Measurements from ENCODE around the gene ESD.

The ESD gene

DNA sequence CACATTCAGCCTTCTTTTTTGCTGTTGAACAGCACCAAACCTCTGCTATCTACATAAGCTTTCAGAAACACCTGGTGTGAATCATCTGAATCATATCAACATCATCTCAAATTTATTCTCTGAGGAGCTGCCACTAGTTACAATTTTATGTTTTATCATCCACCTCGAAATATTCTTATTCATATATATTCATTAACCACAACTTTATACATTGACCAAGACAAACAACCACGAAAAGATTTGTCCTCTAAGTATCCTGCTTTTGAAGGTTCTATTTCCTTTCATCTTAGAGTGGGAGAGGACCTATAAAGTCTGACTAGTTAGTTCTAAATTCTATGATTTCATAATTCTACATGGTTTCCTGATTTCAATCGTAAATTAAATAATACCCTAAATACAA, 18.9 kb downstream of the ESD start:
- TF ChIP-seq, protein P1, sequence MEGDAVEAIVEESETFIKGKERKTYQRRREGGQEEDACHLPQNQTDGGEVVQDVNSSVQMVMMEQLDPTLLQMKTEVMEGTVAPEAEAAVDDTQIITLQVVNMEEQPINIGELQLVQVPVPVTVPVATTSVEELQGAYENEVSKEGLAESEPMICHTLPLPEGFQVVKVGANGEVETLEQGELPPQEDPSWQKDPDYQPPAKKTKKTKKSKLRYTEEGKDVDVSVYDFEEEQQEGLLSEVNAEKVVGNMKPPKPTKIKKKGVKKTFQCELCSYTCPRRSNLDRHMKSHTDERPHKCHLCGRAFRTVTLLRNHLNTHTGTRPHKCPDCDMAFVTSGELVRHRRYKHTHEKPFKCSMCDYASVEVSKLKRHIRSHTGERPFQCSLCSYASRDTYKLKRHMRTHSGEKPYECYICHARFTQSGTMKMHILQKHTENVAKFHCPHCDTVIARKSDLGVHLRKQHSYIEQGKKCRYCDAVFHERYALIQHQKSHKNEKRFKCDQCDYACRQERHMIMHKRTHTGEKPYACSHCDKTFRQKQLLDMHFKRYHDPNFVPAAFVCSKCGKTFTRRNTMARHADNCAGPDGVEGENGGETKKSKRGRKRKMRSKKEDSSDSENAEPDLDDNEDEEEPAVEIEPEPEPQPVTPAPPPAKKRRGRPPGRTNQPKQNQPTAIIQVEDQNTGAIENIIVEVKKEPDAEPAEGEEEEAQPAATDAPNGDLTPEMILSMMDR (IDR thresholded peaks at IDR 0.05; ENCODE audit: insufficient read depth, low read length, poor library complexity, severe bottlenecking) = no peak
- no peak for TF ChIP-seq EZH2phosphoT487 (conservative IDR thresholded peaks at IDR 0.05; ENCODE audit: low read length)

DNA sequence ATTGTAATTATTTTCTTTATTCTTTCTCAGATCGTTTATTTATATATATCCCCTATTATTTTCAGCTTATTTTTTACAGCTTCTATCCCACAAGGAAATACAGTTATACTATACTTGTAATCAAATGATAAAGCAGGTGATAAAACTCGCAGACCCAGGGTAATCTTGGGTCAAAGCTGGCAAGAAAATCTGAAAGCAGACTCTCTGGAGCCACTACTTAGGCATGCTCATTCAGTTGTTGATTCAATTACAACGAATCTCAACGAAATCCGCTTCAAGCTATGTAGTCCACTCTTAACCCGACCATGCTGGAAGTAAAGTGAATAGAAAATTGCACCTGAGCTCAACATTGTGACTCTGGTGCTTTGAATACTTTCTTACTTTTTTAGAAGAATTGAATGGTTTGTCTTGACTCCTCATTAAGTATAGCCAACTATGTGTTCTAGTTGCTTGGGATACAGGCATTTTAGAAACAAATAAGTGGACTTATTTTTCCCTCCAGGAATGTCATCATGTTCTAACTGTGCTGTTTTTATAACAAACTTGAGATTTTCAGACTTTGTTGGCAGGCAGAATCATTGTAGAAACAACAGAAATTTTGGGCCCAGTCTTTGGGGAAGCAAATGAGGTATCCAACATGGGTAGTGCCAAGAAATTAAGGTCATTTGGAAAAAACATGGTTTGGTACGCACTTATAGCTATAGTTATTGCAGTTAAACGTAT, 21.4 kb downstream of the ESD start:
- Histone ChIP-seq H3K27ac (ENCODE audit: low read depth, low read length) (no peak overlapping the region), H4K20me1 (ENCODE audit: low read depth, low read length) (no peaks in the 10 kb centered on the region), H3K9ac (ENCODE audit: low read length) (no peak overlapping the region), H3K9me3 (ENCODE audit: insufficient read depth, low read length) (no peaks in the 10 kb centered on the region), H3K36me3 (ENCODE audit: low read length) (peaks cover 57% of the 10 kb centered on the region), H3K79me2 (ENCODE audit: insufficient read depth, low read length) (no peaks in the 10 kb centered on the region), H3K9me2 (replicated peaks; ENCODE audit: insufficient read depth, low read length) (no peaks in the 10 kb centered on the region), H2AFZ (ENCODE audit: low read depth, low read length, severe bottlenecking) (no peak overlapping the region), H3K4me3 (ENCODE audit: insufficient read depth, low read length, poor library complexity, severe bottlenecking) (no peak overlapping the region), H3K27me3 (ENCODE audit: low read length) (no peaks in the 10 kb centered on the region), H3F3A (ENCODE audit: insufficient read depth) (no peaks in the 10 kb centered on the region), H3K4me2 (ENCODE audit: low read depth, low read length, poor library complexity, severe bottlenecking) (no peak overlapping the region)
- no peak for TF ChIP-seq EZH2phosphoT487 (conservative IDR thresholded peaks at IDR 0.05; ENCODE audit: low read length)
- TF ChIP-seq, protein P1 (IDR thresholded peaks at IDR 0.05; ENCODE audit: insufficient read depth, low read length, poor library complexity, severe bottlenecking) = no peak

More for the DNA sequence above, 18.9 kb downstream of the ESD start:
- H3K27ac ChIP-seq (ENCODE audit: low read depth, low read length) = no peak overlapping the region
- no peaks in the 10 kb centered on the region for H4K20me1 ChIP-seq (ENCODE audit: low read depth, low read length)
- H3K36me3 ChIP-seq (ENCODE audit: low read length) = peaks cover 71% of the 10 kb centered on the region
- no peaks in the 10 kb centered on the region for H3K9me3 ChIP-seq (ENCODE audit: insufficient read depth, low read length)
- no peak overlapping the region for H3K4me3 ChIP-seq (ENCODE audit: insufficient read depth, low read length, poor library complexity, severe bottlenecking)
- H3F3A ChIP-seq (ENCODE audit: insufficient read depth) = no peaks in the 10 kb centered on the region
- H2AFZ ChIP-seq (ENCODE audit: low read depth, low read length, severe bottlenecking) = no peak overlapping the region
- no peaks in the 10 kb centered on the region for H3K27me3 ChIP-seq (ENCODE audit: low read length)
- H3K4me2 ChIP-seq (ENCODE audit: low read depth, low read length, poor library complexity, severe bottlenecking) = no peak overlapping the region
- H3K9ac ChIP-seq (ENCODE audit: low read length) = no peak overlapping the region
- no peaks in the 10 kb centered on the region for H3K9me2 ChIP-seq (replicated peaks; ENCODE audit: insufficient read depth, low read length)
- H3K79me2 ChIP-seq (ENCODE audit: insufficient read depth, low read length) = no peaks in the 10 kb centered on the region

DNA sequence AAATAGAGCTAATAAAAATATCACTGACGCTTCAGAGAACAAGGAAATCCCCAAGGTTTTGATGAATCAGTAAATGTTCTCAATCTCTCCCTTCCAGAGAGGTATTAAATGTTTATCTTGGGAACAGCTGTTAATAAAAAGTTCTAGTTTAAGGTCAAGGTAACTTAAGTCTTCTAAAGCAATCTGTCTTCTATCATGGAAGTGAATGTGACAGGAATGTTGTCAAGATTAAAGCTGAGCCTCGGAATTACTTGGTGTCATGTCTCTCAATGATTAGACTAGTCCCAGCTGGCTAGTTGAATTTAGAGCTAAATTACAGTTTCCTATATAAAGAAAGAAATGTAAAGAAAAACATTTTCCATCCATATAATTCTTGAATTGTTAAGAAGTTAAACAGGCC, 23.4 kb downstream of the ESD start:
- Histone ChIP-seq H3K9me3 (ENCODE audit: insufficient read depth, low read length) (no peaks in the 10 kb centered on the region), H3K27ac (ENCODE audit: low read depth, low read length) (no peak overlapping the region), H3K9ac (ENCODE audit: low read length) (no peak overlapping the region), H3K27me3 (ENCODE audit: low read length) (no peaks in the 10 kb centered on the region), H2AFZ (ENCODE audit: low read depth, low read length, severe bottlenecking) (no peak overlapping the region), H3K4me2 (ENCODE audit: low read depth, low read length, poor library complexity, severe bottlenecking) (no peak overlapping the region), H3K79me2 (ENCODE audit: insufficient read depth, low read length) (no peaks in the 10 kb centered on the region), H3K36me3 (ENCODE audit: low read length) (peaks cover 51% of the 10 kb centered on the region), H3F3A (ENCODE audit: insufficient read depth) (no peaks in the 10 kb centered on the region), H4K20me1 (ENCODE audit: low read depth, low read length) (no peaks in the 10 kb centered on the region), H3K9me2 (replicated peaks; ENCODE audit: insufficient read depth, low read length) (no peaks in the 10 kb centered on the region), H3K4me3 (ENCODE audit: insufficient read depth, low read length, poor library complexity, severe bottlenecking) (no peak overlapping the region)
- TF ChIP-seq, protein P1 (IDR thresholded peaks at IDR 0.05; ENCODE audit: insufficient read depth, low read length, poor library complexity, severe bottlenecking) = no peak
- TF ChIP-seq EZH2phosphoT487 (conservative IDR thresholded peaks at IDR 0.05; ENCODE audit: low read length) = no peak

Measured in SU-DHL-6 (cell line).